Esophagus squamous epithelium (tissue), 4 donors: ENCODE results near the gene DCAF6.

ENCODE experiments used
- POLR2A ChIP-seq, 4 donors: fragments of 450-650 bp; IDR thresholded peaks; one replicate each; pipeline ENCODE4 v1.6.1; 2017; ENCODE audit warnings: antibody characterized with exemption in 4 of 4, mild to moderate bottlenecking in 4 of 4, moderate library complexity in 3 of 4
- TF ChIP-seq, protein P1 (sequence below), 6 experiments: fragments of 450-650 bp in 4 of 6; fragments of 200-600 bp in 2 of 6; sonication (generic) in 2 of 6; IDR thresholded peaks; one replicate each; pipeline ENCODE4 v1.5.1; 2016 to 2019; ENCODE audit warnings: antibody characterized with exemption in 6 of 6, mild to moderate bottlenecking in 4 of 6, moderate library complexity in 4 of 6

DNA sequence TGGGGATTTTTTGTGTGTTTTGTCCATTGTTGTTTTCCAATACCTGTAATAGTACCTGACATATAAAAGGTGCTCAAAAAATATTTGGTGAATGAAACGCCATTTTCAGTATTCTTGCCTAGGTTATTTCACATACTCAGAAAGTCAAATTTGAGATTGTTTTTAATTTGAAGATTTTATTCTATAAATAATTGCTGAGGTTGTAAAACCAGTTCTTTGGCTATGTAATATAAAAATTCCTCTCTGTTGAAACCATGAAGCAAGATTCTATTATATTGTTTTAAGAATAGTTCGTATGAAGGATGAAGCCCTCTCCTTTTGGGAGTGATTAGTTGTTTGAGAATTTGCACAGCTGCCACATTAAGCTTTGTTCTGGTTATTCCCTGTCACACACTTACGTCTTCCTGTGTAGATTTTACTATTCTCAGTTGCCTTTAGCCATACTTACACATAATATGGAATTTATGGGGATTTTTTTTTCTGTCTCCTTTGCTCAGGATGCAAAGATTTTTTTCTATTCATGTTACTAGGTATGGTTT is 60.6 kb downstream of the DCAF6 start:
- TF ChIP-seq, protein P1, sequence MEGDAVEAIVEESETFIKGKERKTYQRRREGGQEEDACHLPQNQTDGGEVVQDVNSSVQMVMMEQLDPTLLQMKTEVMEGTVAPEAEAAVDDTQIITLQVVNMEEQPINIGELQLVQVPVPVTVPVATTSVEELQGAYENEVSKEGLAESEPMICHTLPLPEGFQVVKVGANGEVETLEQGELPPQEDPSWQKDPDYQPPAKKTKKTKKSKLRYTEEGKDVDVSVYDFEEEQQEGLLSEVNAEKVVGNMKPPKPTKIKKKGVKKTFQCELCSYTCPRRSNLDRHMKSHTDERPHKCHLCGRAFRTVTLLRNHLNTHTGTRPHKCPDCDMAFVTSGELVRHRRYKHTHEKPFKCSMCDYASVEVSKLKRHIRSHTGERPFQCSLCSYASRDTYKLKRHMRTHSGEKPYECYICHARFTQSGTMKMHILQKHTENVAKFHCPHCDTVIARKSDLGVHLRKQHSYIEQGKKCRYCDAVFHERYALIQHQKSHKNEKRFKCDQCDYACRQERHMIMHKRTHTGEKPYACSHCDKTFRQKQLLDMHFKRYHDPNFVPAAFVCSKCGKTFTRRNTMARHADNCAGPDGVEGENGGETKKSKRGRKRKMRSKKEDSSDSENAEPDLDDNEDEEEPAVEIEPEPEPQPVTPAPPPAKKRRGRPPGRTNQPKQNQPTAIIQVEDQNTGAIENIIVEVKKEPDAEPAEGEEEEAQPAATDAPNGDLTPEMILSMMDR (IDR thresholded peaks at IDR 0.05), result no peak
- TF ChIP-seq POLR2A (IDR thresholded peaks at IDR 0.05), result no peak
